Stimulated activated CD8-positive, alpha-beta memory T cell treated with anti-CD3 and anti-CD28 coated beads, Interleukin-12 subunit alpha, Interleukin-12 subunit beta, amount 100 ng/mL, for 4 hours (primary cell): ENCODE results near the gene OR13A1.
"Not testable (repeated sequence)": the region's sequence is repeated elsewhere in the genome, so short reads cannot be mapped to it uniquely, and the experiment has no call there.

Experiments used
- DNase-seq: peaks from one replicate; pipeline ENCODE4 v3.0.0-alpha.2; 2020; ENCODE audit warnings: low read depth

Gene OR13A1

DNA sequence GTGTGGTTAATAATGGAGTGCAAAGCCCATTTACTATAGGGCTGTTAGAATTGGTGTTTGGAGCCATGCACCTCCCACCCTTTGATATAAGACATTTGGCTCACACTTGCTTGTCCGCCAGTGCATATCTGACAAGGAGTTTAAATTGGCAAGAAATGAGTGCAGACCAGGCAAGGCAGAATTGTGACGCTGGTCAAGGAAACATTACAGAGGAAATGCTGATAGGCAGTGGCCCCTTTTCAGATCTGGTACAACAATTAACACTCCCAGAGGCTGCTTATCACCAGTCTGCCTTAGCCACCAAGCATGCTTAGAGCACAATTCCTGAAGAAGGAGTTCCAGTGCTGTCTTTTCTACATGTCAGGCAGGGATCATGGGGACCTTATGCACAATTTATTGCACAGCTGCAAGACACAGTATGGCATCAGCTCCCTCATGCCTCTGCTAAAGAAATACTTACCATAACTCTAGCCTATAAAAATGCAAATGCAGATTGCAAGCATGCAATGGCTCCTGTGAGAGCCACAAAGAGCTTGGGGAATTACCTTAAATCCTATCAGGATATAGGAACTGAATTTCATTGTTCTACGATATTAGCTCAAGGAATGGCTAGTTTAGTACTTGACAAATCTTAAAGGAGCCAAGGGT, 35.2 kb downstream of the OR13A1 start:
- DNase-seq: no peak

- no peak for DNase-seq
Observed at GRCh38 chr10:45279682-45280081, 35.7 kb downstream of the OR13A1 start.

DNA sequence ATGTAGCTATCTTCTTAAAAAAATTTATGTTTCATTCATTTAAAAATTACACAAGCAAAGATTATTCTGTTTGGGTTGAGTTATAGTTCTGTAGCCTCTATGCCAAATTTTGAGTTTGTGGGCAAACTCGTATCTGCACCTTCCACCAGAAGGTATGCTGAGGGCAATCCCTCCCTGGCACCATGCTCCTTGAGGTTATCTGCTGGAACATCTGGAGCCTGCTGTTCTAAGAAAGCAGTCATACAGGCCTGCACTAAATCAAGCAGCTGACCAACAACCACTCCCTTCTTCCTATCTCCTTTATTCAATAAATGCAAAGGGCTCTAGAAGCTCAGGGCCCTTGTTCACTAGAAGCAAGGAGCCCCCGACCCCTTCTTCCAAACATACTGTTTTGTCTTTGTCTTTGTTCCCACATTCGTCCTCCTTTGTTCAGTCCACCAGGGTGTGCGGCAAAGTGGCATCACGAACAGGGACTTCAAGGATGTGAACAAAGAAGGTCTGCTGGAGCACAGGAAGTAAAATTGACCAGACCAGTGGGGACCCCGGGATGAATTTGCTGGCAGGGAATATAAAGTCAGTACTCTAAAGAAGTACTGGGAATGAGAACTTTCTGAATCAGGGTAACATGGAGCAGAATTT, 36.4 kb downstream of the OR13A1 start:
- no peak for DNase-seq

- not testable (repeated sequence) for DNase-seq
Observed at GRCh38 chr10:45276146-45276545, 39.3 kb downstream of the OR13A1 start.

DNA sequence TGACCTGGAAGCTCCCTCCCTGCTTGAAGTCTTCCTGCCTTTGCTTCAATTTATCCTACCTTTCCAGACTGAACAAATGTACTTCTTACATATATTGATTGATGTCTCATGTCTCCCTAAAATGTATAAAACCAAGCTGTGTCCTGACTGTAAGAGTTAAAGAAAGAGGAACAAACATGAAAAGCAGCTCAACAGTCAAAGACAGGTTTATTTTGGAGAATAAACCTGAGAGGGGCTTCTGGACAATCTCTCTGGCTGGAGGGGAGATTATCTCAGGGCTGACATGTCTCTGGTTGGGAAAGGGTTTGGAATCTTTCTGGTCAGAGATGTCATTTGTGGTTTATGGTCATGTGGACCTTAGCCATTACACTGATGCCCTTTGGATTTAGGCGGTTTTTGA, 41.0 kb downstream of the OR13A1 start:
- no peak for DNase-seq

GRCh38 chr10:45267777-45268176, 47.6 kb downstream of the OR13A1 start:
- not testable (repeated sequence) for DNase-seq

GRCh38 chr10:45265996-45266395, 49.4 kb downstream of the OR13A1 start:
- DNase-seq: no peak

- DNase-seq: no peak
Observed at GRCh38 chr10:45261946-45262345, 53.5 kb downstream of the OR13A1 start.

GRCh38 chr10:45261243-45261775, 54.1 kb downstream of the OR13A1 start:
- no peak for DNase-seq

DNA sequence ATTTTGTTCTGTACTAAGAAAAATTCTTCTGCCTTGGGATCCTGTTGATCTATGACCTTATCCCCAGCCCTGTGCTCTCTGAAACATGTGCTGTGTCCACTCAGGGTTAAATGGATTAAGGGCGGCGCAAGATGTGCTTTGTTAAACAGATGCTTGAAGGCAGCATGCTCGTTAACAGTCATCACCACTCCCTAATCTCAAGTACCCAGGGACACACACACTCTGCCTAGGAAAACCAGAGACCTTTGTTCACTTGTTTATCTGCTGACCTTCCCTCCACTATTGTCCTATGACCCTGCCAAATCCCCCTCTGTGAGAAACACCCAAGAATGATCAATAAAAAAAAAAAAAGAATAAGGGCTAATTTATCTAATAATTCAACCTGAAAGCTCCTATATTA, 54.8 kb downstream of the OR13A1 start:
- not testable (repeated sequence) for DNase-seq

- not testable (repeated sequence) for DNase-seq
Observed at GRCh38 chr10:45259786-45260495, 55.5 kb downstream of the OR13A1 start.

DNA sequence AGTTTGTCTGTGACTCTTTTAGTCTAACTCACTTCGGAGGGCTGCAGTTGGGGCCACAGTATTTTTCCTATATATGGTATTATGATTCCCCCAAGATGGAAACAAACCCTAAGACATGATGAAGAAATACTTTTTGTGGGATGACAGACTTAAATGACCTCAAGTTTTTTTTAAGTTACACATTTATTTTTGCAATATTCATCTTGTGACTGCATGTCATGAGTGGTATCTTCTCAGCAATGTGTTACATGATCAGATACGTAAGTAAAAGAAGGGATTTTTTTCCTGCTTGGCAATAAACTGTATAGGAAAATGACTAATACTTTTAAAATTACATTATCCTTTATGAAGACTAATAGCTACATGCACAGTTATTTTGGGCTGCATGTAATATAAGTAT, 57.8 kb downstream of the OR13A1 start:
- DNase-seq: no peak

DNA sequence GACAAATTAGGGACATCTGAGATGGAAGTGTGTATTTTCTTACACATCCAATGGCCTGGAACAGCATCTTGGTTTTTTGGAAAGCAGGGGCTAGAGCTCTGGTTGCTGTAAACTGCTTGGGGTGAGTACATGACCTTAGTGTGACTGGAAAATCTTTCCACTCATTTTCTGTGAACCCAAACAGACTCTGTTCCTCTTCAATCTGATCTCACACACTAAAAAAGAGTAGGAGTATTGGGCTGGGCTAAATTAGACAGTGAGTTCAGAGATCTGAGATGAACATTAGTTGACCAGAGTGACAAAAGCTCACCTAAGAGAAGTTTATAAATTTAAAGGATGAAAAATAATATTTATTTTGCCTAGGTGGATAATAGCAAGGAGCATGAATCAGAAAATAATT, 59.2 kb downstream of the OR13A1 start:
- DNase-seq: no peak

DNA sequence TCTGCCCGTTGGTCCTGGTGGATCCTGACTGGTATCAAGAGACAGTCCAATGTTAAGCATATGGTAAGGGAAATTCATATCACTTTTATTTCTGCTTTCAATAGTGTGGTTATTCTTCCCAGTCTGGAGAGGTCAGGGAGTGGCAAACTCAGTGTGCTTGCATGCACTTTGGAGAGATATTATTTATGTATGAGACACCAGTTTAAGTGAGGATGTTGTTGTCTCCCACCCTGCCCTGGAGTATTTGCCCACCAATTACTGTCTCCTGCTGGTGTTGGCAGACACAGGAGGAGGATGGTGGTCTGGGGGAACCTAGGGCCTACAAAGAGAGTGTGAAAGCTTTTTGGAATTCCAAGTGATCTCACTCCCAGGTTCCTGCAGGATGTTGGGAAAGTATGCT, 59.7 kb downstream of the OR13A1 start:
- DNase-seq: no peak

- DNase-seq: no peak
Observed at GRCh38 chr10:45254892-45255291, 60.5 kb downstream of the OR13A1 start.

DNA sequence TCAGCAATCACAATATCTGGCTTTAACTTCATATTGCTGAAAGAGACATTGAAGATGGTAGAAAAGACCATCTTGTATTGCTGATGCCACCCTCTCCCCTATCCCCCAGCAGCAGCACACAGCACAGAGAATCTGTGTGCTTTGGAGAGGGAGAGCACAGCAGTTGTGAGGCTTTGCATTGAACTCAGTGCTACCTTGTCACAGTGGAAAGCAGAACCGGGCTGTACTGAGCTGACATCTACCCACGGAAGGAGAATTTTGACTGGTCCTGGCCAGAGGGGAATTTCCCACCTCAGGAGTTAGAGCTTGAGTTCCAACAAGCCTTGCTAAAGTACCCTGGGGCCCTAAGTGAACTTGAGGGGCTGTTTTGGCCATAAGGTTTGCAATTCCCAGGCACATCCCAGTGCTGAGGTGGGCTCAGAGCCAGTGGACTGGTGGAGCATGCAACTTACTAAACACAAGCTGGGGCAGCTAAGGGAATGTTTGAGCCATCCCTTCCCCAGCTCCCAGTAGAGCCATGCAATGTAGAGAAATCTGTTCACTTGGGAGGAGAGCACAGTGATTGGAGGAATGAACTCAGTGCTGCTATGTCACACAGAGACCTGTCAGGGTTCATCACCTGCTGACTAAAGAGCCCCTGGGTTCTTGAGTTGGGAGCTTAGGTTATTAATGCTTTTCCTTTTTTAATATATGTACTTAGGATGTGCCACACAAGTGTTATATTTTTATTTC, 62.1 kb downstream of the OR13A1 start:
- DNase-seq: no peak
